Measurements from ENCODE around the gene FGD5. TPM values are rescaled to one million over a fixed set of nuclear protein-coding genes. Genes with fewer than 3 reads are reported as not detected.
A peak's percentile ranks its signal among the peaks of the same experiment; 100 is the strongest.

The FGD5 gene
- polyA plus RNA-seq, 1 donor (not counting 4 experiments of a cell fraction or from before 2014, with no cell fraction given) = not detected

GRCh38 chr3:14957925-14958324 is 139.2 kb downstream of the FGD5 start:
- no peak overlapping the region for H3K27ac ChIP-seq (ENCODE audit: control insufficient read depth, insufficient read depth, low read length)
- H3K36me3 ChIP-seq (ENCODE audit: control insufficient read depth in 2 of 2, extremely low read depth in 1 of 2, insufficient read depth in 2 of 2, low read length in 2 of 2) = peaks cover 0 to 3% of the 10 kb centered on the region in 2 experiments
- no peak overlapping the region for H3K4me3 ChIP-seq (ENCODE audit: control insufficient read depth in 2 of 3, extremely low read depth in 1 of 3, insufficient read depth in 2 of 3, low read depth in 1 of 3, low read length in 3 of 3)
- dilution Hi-C loops (cut with MboI; ENCODE audit: extremely low pct_ligation_motif_present, low sequenced_read_pairs) = no loop called here
- no peaks in the 10 kb centered on the region for H3K9me3 ChIP-seq (ENCODE audit: control insufficient read depth, low read depth, low read length)
- DNase-seq (ENCODE audit: low read depth, low spot score) = no peak
- peaks cover 4% of the 10 kb centered on the region for H3K4me1 ChIP-seq (ENCODE audit: control insufficient read depth, extremely low read depth, insufficient read depth, low read length)
- H3K9ac ChIP-seq (ENCODE audit: control insufficient read depth, extremely low read depth, insufficient read depth, low read length) = no peak overlapping the region
- no peaks in the 10 kb centered on the region for H3K9me1 ChIP-seq (ENCODE audit: control insufficient read depth, extremely low read depth, insufficient read depth, low read length)
- peaks cover 26% of the 10 kb centered on the region for H3K79me2 ChIP-seq (ENCODE audit: control insufficient read depth, insufficient read depth, low read length)
- TF ChIP-seq, protein P1, sequence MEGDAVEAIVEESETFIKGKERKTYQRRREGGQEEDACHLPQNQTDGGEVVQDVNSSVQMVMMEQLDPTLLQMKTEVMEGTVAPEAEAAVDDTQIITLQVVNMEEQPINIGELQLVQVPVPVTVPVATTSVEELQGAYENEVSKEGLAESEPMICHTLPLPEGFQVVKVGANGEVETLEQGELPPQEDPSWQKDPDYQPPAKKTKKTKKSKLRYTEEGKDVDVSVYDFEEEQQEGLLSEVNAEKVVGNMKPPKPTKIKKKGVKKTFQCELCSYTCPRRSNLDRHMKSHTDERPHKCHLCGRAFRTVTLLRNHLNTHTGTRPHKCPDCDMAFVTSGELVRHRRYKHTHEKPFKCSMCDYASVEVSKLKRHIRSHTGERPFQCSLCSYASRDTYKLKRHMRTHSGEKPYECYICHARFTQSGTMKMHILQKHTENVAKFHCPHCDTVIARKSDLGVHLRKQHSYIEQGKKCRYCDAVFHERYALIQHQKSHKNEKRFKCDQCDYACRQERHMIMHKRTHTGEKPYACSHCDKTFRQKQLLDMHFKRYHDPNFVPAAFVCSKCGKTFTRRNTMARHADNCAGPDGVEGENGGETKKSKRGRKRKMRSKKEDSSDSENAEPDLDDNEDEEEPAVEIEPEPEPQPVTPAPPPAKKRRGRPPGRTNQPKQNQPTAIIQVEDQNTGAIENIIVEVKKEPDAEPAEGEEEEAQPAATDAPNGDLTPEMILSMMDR (optimal IDR thresholded peaks at IDR 0.05 in 1 of 3, IDR thresholded peaks at IDR 0.05 in 1 of 3, conservative IDR thresholded peaks at IDR 0.05 in 1 of 3; ENCODE audit: extremely low read depth in 1 of 3, insufficient read depth in 2 of 3, low read length in 3 of 3) = no peak
- TF ChIP-seq EZH2 (IDR thresholded peaks at IDR 0.05; ENCODE audit: low read length) = no peak
- no peaks in the 10 kb centered on the region for H4K20me1 ChIP-seq (ENCODE audit: control insufficient read depth, extremely low read depth, insufficient read depth, low read length)
- no peaks in the 10 kb centered on the region for H3K27me3 ChIP-seq (ENCODE audit: control insufficient read depth, extremely low read depth, insufficient read depth, low read length)
- H2AFZ ChIP-seq (ENCODE audit: control insufficient read depth, low read length) = no peak overlapping the region
- FAIRE-seq = no peak
- no peak overlapping the region for H3K4me2 ChIP-seq (ENCODE audit: control insufficient read depth, extremely low read depth, insufficient read depth, low read depth, low read length)

GRCh38 chr3:14959359-14959943 is 140.7 kb downstream of the FGD5 start:
- FAIRE-seq (peak; percentile 46), DNase-seq (ENCODE audit: low read depth, low spot score) (no peak)
- Histone ChIP-seq H3K36me3 (ENCODE audit: control insufficient read depth in 2 of 2, extremely low read depth in 1 of 2, insufficient read depth in 2 of 2, low read length in 2 of 2) (peaks cover 0 to 3% of the 10 kb centered on the region in 2 experiments), H3K79me2 (ENCODE audit: control insufficient read depth, insufficient read depth, low read length) (peaks cover 22% of the 10 kb centered on the region), H3K9me1 (ENCODE audit: control insufficient read depth, extremely low read depth, insufficient read depth, low read length) (no peaks in the 10 kb centered on the region), H2AFZ (ENCODE audit: control insufficient read depth, low read length) (no peak overlapping the region), H3K4me3 (ENCODE audit: control insufficient read depth in 2 of 3, extremely low read depth in 1 of 3, insufficient read depth in 2 of 3, low read depth in 1 of 3, low read length in 3 of 3) (no peak overlapping the region), H3K9ac (ENCODE audit: control insufficient read depth, extremely low read depth, insufficient read depth, low read length) (no peak overlapping the region), H3K4me2 (ENCODE audit: control insufficient read depth, extremely low read depth, insufficient read depth, low read depth, low read length) (no peak overlapping the region), H3K4me1 (ENCODE audit: control insufficient read depth, extremely low read depth, insufficient read depth, low read length) (peaks cover 6% of the 10 kb centered on the region), H3K9me3 (ENCODE audit: control insufficient read depth, low read depth, low read length) (no peaks in the 10 kb centered on the region), H4K20me1 (ENCODE audit: control insufficient read depth, extremely low read depth, insufficient read depth, low read length) (no peaks in the 10 kb centered on the region), H3K27me3 (ENCODE audit: control insufficient read depth, extremely low read depth, insufficient read depth, low read length) (no peaks in the 10 kb centered on the region), H3K27ac (ENCODE audit: control insufficient read depth, insufficient read depth, low read length) (no peak overlapping the region)
- dilution Hi-C loops (cut with MboI; ENCODE audit: extremely low pct_ligation_motif_present, low sequenced_read_pairs) = no loop called here
- TF ChIP-seq, protein P1 (optimal IDR thresholded peaks at IDR 0.05 in 1 of 3, IDR thresholded peaks at IDR 0.05 in 1 of 3, conservative IDR thresholded peaks at IDR 0.05 in 1 of 3; ENCODE audit: extremely low read depth in 1 of 3, insufficient read depth in 2 of 3, low read length in 3 of 3) = no peak
- no peak for TF ChIP-seq EZH2 (IDR thresholded peaks at IDR 0.05; ENCODE audit: low read length)

Data from keratinocyte (primary cell).